ENCODE results near the gene SIPA1L3.

Gene SIPA1L3

GRCh38 chr19:37961198-37961597 lies 54.2 kb downstream of the SIPA1L3 start:
- Histone ChIP-seq H3K14ac (ENCODE audit: low read length) (no peak overlapping the region), H3K4me1 (ENCODE audit: control insufficient read depth in 2 of 2, insufficient read depth in 1 of 2, low read depth in 1 of 2, low read length in 2 of 2) (peaks cover 2 to 4% of the 10 kb centered on the region in 2 donors), H2AFZ (ENCODE audit: low read length) (no peak overlapping the region), H4K91ac (ENCODE audit: low read depth, low read length, poor library complexity) (no peak overlapping the region), H2BK5ac (ENCODE audit: low read length) (no peak overlapping the region), H3K23ac (ENCODE audit: low read depth, low read length, poor library complexity) (no peak overlapping the region), H3K9ac (ENCODE audit: low read depth, low read length, poor library complexity) (no peak overlapping the region), H4K8ac (ENCODE audit: low read depth, low read length) (no peak overlapping the region), H3K4me2 (ENCODE audit: insufficient read depth, low read length, poor library complexity, severe bottlenecking) (no peak overlapping the region), H3K9me3 (replicated peaks in 1 of 2; ENCODE audit: control insufficient read depth in 2 of 2, insufficient read depth in 1 of 2, low read depth in 1 of 2, low read length in 2 of 2) (peaks cover 1 to 23% of the 10 kb centered on the region in 2 donors), H2AK5ac (ENCODE audit: low read depth, low read length) (no peak overlapping the region), H3K79me1 (ENCODE audit: low read depth, low read length) (no peaks in the 10 kb centered on the region), H3K27ac (replicated peaks; ENCODE audit: low read length) (no peak overlapping the region), H3K4ac (ENCODE audit: low read length) (no peak overlapping the region), H3K4me3 (ENCODE audit: low read length in 2 of 2) (no peak overlapping the region), H2BK15ac (ENCODE audit: low read length) (no peak overlapping the region), H3K36me3 (replicated peaks in 1 of 2; ENCODE audit: control insufficient read depth in 2 of 2, insufficient read depth in 2 of 2, low read length in 2 of 2) (no peaks in the 10 kb centered on the region), H2BK120ac (ENCODE audit: low read depth, low read length) (no peak overlapping the region), H2BK12ac (ENCODE audit: low read length) (no peak overlapping the region), H3K18ac (ENCODE audit: low read length) (no peak overlapping the region), H3K27me3 (ENCODE audit: control insufficient read depth in 3 of 3, insufficient read depth in 3 of 3, low read depth in 1 of 3, low read length in 3 of 3) (no peaks in the 10 kb centered on the region)
- no CpG with 5 or more reads among the region's 4 CpGs for WGBS, 2 donors (ENCODE audit: extremely low coverage in 2 of 2, insufficient read length in 2 of 2, insufficient replicate concordance in 1 of 2)
- DNase-seq (ENCODE audit: low spot score), result no peak

GRCh38 chr19:37963190-37963936 lies 56.4 kb downstream of the SIPA1L3 start:
- Histone ChIP-seq H4K8ac (ENCODE audit: low read depth, low read length) (no peak overlapping the region), H4K91ac (ENCODE audit: low read depth, low read length, poor library complexity) (no peak overlapping the region), H3K4me1 (ENCODE audit: control insufficient read depth in 2 of 2, insufficient read depth in 1 of 2, low read depth in 1 of 2, low read length in 2 of 2) (peaks cover 2 to 11% of the 10 kb centered on the region in 2 donors), H3K9me3 (replicated peaks in 1 of 2; ENCODE audit: control insufficient read depth in 2 of 2, insufficient read depth in 1 of 2, low read depth in 1 of 2, low read length in 2 of 2) (peaks cover 1 to 17% of the 10 kb centered on the region in 2 donors), H3K36me3 (replicated peaks in 1 of 2; ENCODE audit: control insufficient read depth in 2 of 2, insufficient read depth in 2 of 2, low read length in 2 of 2) (no peaks in the 10 kb centered on the region), H2AK5ac (ENCODE audit: low read depth, low read length) (no peak overlapping the region), H2BK120ac (ENCODE audit: low read depth, low read length) (no peak overlapping the region), H3K4ac (ENCODE audit: low read length) (no peak overlapping the region), H2BK5ac (ENCODE audit: low read length) (no peak overlapping the region), H3K4me3 (ENCODE audit: low read length in 2 of 2) (no peak overlapping the region), H3K18ac (ENCODE audit: low read length) (no peak overlapping the region), H3K23ac (ENCODE audit: low read depth, low read length, poor library complexity) (no peak overlapping the region), H3K9ac (ENCODE audit: low read depth, low read length, poor library complexity) (no peak overlapping the region), H3K14ac (ENCODE audit: low read length) (no peak overlapping the region), H3K79me1 (ENCODE audit: low read depth, low read length) (no peaks in the 10 kb centered on the region), H2AFZ (ENCODE audit: low read length) (no peak overlapping the region), H3K4me2 (ENCODE audit: insufficient read depth, low read length, poor library complexity, severe bottlenecking) (no peak overlapping the region), H2BK15ac (ENCODE audit: low read length) (no peak overlapping the region), H3K27ac (replicated peaks; ENCODE audit: low read length) (no peak overlapping the region), H3K27me3 (ENCODE audit: control insufficient read depth in 3 of 3, insufficient read depth in 3 of 3, low read depth in 1 of 3, low read length in 3 of 3) (no peaks in the 10 kb centered on the region), H2BK12ac (ENCODE audit: low read length) (no peak overlapping the region)
- WGBS, 2 donors (ENCODE audit: extremely low coverage in 2 of 2, insufficient read length in 2 of 2, insufficient replicate concordance in 1 of 2), result no CpG with 5 or more reads among the region's 4 CpGs
- DNase-seq (ENCODE audit: low spot score), result no peak

DNA sequence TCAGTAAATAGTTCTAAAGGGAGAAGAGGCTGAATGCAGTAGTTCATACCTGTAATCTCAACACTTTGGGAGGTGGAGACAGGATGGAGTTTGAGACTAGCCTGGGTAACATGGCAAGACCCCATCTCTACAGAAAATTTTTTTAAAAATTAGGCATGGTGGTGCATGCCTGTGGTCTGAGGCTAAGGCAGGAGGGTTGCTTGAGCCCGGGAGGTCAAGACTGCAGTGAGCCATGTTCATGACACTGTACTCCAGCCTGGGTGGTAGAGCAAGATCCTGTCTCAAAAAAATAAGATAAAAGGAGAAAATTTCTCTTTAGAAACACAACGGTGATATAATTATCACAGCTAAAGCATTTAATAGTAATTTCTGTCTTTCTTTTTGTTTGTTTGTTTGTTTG lies 57.1 kb downstream of the SIPA1L3 start:
- H3K4me3 ChIP-seq (ENCODE audit: low read length in 2 of 2), result no peak overlapping the region
- no peak overlapping the region for H2AFZ ChIP-seq (ENCODE audit: low read length)

DNA sequence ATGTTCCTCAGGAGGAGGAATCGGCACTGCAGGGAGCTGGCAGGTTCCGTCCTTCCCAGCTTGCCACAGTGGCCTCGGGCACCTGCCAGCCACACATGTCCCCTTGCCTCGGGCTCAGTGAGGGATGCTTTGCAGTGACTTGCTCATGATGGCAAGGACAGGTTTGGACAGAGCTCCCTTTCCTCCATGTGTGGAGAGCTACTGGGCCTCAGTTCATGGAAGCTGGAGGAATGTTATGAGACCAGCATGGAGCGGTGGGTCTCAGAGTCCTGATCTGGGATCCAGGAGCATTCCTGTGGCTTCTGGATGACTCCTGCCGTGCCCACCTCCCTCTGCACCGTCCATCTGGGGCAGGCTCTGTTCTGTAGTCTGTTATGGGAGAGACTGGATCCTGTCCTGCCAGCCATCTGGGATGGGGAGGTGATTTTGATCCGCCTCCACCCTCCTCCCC lies 59.2 kb downstream of the SIPA1L3 start:
- H3K9ac ChIP-seq (ENCODE audit: low read depth, low read length, poor library complexity), result no peak overlapping the region
- no CpG with 5 or more reads among the region's 8 CpGs for WGBS, 2 donors (ENCODE audit: extremely low coverage in 2 of 2, insufficient read length in 2 of 2, insufficient replicate concordance in 1 of 2)
- H3K4ac ChIP-seq (ENCODE audit: low read length), result no peak overlapping the region
- peaks cover 2 to 11% of the 10 kb centered on the region in 2 donors for H3K4me1 ChIP-seq (ENCODE audit: control insufficient read depth in 2 of 2, insufficient read depth in 1 of 2, low read depth in 1 of 2, low read length in 2 of 2)
- H3K4me2 ChIP-seq (ENCODE audit: insufficient read depth, low read length, poor library complexity, severe bottlenecking), result no peak overlapping the region
- no peak for DNase-seq (ENCODE audit: low spot score)
- H3K79me1 ChIP-seq (ENCODE audit: low read depth, low read length), result no peaks in the 10 kb centered on the region
- H4K8ac ChIP-seq (ENCODE audit: low read depth, low read length), result no peak overlapping the region
- H2BK12ac ChIP-seq (ENCODE audit: low read length), result no peak overlapping the region
- peak overlapping the region; percentile 68 for H4K91ac ChIP-seq (ENCODE audit: low read depth, low read length, poor library complexity)
- H3K18ac ChIP-seq (ENCODE audit: low read length), result peak overlapping the region; percentile 89
- H2AFZ ChIP-seq (ENCODE audit: low read length), result no peak overlapping the region
- no peaks in the 10 kb centered on the region for H3K27me3 ChIP-seq (ENCODE audit: control insufficient read depth in 3 of 3, insufficient read depth in 3 of 3, low read depth in 1 of 3, low read length in 3 of 3)
- H2BK15ac ChIP-seq (ENCODE audit: low read length), result peak overlapping the region; percentile 75
- peaks cover 5 to 24% of the 10 kb centered on the region in 2 donors for H3K9me3 ChIP-seq (replicated peaks in 1 of 2; ENCODE audit: control insufficient read depth in 2 of 2, insufficient read depth in 1 of 2, low read depth in 1 of 2, low read length in 2 of 2)
- peak overlapping the region; percentile 70 for H3K23ac ChIP-seq (ENCODE audit: low read depth, low read length, poor library complexity)
- H2BK5ac ChIP-seq (ENCODE audit: low read length), result peak overlapping the region; percentile 76
- H3K27ac ChIP-seq (replicated peaks; ENCODE audit: low read length), result peak overlapping the region; percentile 13
- peak overlapping the region; percentile 91 for H3K14ac ChIP-seq (ENCODE audit: low read length)
- H2BK120ac ChIP-seq (ENCODE audit: low read depth, low read length), result peak overlapping the region; percentile 48
- peak overlapping the region; percentile 86 for H2AK5ac ChIP-seq (ENCODE audit: low read depth, low read length)
- H3K4me3 ChIP-seq (ENCODE audit: low read length in 2 of 2), result no peak overlapping the region
- no peaks in the 10 kb centered on the region for H3K36me3 ChIP-seq (replicated peaks in 1 of 2; ENCODE audit: control insufficient read depth in 2 of 2, insufficient read depth in 2 of 2, low read length in 2 of 2)

More for the DNA sequence above, 57.1 kb downstream of the SIPA1L3 start:
- Histone ChIP-seq H4K8ac (ENCODE audit: low read depth, low read length) (no peak overlapping the region), H3K18ac (ENCODE audit: low read length) (no peak overlapping the region), H2AK5ac (ENCODE audit: low read depth, low read length) (no peak overlapping the region), H3K4me2 (ENCODE audit: insufficient read depth, low read length, poor library complexity, severe bottlenecking) (no peak overlapping the region), H3K14ac (ENCODE audit: low read length) (no peak overlapping the region), H2BK5ac (ENCODE audit: low read length) (no peak overlapping the region), H3K27me3 (ENCODE audit: control insufficient read depth in 3 of 3, insufficient read depth in 3 of 3, low read depth in 1 of 3, low read length in 3 of 3) (no peaks in the 10 kb centered on the region), H3K27ac (replicated peaks; ENCODE audit: low read length) (no peak overlapping the region), H3K79me1 (ENCODE audit: low read depth, low read length) (no peaks in the 10 kb centered on the region), H3K36me3 (replicated peaks in 1 of 2; ENCODE audit: control insufficient read depth in 2 of 2, insufficient read depth in 2 of 2, low read length in 2 of 2) (no peaks in the 10 kb centered on the region), H3K4ac (ENCODE audit: low read length) (no peak overlapping the region), H3K9ac (ENCODE audit: low read depth, low read length, poor library complexity) (no peak overlapping the region), H2BK12ac (ENCODE audit: low read length) (no peak overlapping the region), H3K9me3 (replicated peaks in 1 of 2; ENCODE audit: control insufficient read depth in 2 of 2, insufficient read depth in 1 of 2, low read depth in 1 of 2, low read length in 2 of 2) (peaks cover 1 to 13% of the 10 kb centered on the region in 2 donors), H3K23ac (ENCODE audit: low read depth, low read length, poor library complexity) (no peak overlapping the region), H3K4me1 (ENCODE audit: control insufficient read depth in 2 of 2, insufficient read depth in 1 of 2, low read depth in 1 of 2, low read length in 2 of 2) (peaks cover 2 to 11% of the 10 kb centered on the region in 2 donors), H2BK15ac (ENCODE audit: low read length) (no peak overlapping the region), H2BK120ac (ENCODE audit: low read depth, low read length) (no peak overlapping the region), H4K91ac (ENCODE audit: low read depth, low read length, poor library complexity) (no peak overlapping the region)
- no peak for DNase-seq (ENCODE audit: low spot score)
- no CpG with 5 or more reads among the region's 2 CpGs for WGBS, 2 donors (ENCODE audit: extremely low coverage in 2 of 2, insufficient read length in 2 of 2, insufficient replicate concordance in 1 of 2)

All from neuronal stem cell (in vitro differentiated cells).